Esophagus muscularis mucosa (tissue), 4 donors: Measurements from ENCODE around the gene AVP. TPM values are rescaled to one million over a fixed set of nuclear protein-coding genes. Genes with fewer than 3 reads are reported as not detected.

Experiments
- DNase-seq: peaks from one replicate; pipeline ENCODE4 v3.0.0-alpha.2; 2017; ENCODE audit errors: extremely low spot score
- H3K27ac ChIP-seq, 4 donors: fragments of 200-600 bp; sonication (generic); replicated peaks in 1 of 4; 1 replicate in 3 of 4; 2 replicates in 1 of 4; pipeline ENCODE4 v1.5.1; 2016 to 2019; ENCODE audit warnings: mild to moderate bottlenecking in 1 of 4
- H3K27me3 ChIP-seq, 4 donors: fragments of 200-600 bp; sonication (generic); one replicate each; pipeline versions ENCODE4 v1.5.1 to v1.6.0; 2016 to 2019
- H3K36me3 ChIP-seq, 4 donors: fragments of 200-600 bp; sonication (generic); one replicate each; pipeline ENCODE4 v1.5.1; 2016 to 2019
- H3K4me1 ChIP-seq, 4 donors: fragments of 200-600 bp; sonication (generic); one replicate each; pipeline ENCODE4 v1.5.1; 2016 to 2019
- H3K4me3 ChIP-seq, 4 donors: fragments of 200-600 bp; sonication (generic); 1 replicate in 2 of 4; 2 replicates in 2 of 4; pipeline ENCODE4 v1.5.1; 2016 to 2019; ENCODE audit warnings: mild to moderate bottlenecking in 4 of 4, moderate library complexity in 1 of 4
- H3K9me3 ChIP-seq, 4 donors: fragments of 200-600 bp; sonication (generic); 1 replicate in 3 of 4; 2 replicates in 1 of 4; pipeline ENCODE4 v1.5.1; 2016 to 2019
- CTCF ChIP-seq, 3 experiments: fragments of 200-600 bp in 2 of 3; fragments of 450-650 bp in 1 of 3; sonication (generic) in 2 of 3; IDR thresholded peaks; one replicate each; pipeline ENCODE4 v1.5.1; 2017 to 2019; ENCODE audit warnings: antibody characterized with exemption in 3 of 3, mild to moderate bottlenecking in 2 of 3, moderate library complexity in 1 of 3
- EP300 ChIP-seq: sonication (generic); formaldehyde crosslinking; IDR thresholded peaks from one replicate; pipeline ENCODE4 v1.6.1; 2017; ENCODE audit warnings: antibody characterized with exemption
- POLR2A ChIP-seq: fragments of 450-650 bp; IDR thresholded peaks from one replicate; pipeline ENCODE4 v1.6.1; 2017; ENCODE audit warnings: antibody characterized with exemption, moderate library complexity, mild to moderate bottlenecking, low read depth
- POLR2AphosphoS5 ChIP-seq, 2 donors: sonication (generic); formaldehyde crosslinking; IDR thresholded peaks; one replicate each; pipeline ENCODE4 v1.6.1; 2017; ENCODE audit warnings: antibody characterized with exemption in 2 of 2
- WGBS: methylation state at CpG from one replicate; pipeline ENCODE4 v1.1.5; 2018; 5-methylcytosine and 5-hydroxymethylcytosine counted together
- intact Hi-C: fragments of 100-400 bp; cut with DNase I; formaldehyde crosslinking; loops from one replicate; pipeline ENCODE4 v1.15.1; 2023
- total RNA-seq, 4 donors: library from RNA; depleted of rRNA; stranded (reverse); fragments of >200 nt; gene quantifications; one replicate each; pipeline versions ENCODE4 v1.1.0 to v1.2.1, GENCODE V29; 2016

The AVP gene
- total RNA-seq, 4 donors from 2014 or later: not detected

DNA sequence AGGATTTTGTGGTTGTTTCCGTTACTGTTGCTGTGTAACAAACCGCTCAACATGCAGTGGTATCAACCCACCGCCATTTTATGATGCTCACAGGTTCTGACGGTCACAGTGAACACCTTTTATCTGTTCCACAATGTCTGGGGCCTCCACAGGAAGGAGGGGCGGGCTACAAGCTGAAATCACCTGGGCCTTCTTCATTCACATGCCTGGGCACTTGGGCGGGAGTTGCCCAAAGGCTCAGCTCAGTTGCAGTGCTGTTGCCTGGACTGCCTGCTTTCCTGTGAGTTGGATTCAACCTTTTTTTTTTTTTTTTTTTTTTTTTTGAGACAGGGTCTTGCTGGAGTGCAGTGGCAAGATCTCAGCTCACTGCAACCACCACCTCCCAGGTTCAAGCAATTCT, 16.7 kb upstream of the AVP start:
- Histone ChIP-seq H3K4me1 (no peaks in the 10 kb centered on the region), H3K27me3 (peaks cover 0 to 26% (median 0%) of the 10 kb centered on the region in 4 donors), H3K36me3 (peaks cover 0 to 3% (median 1%) of the 10 kb centered on the region in 4 donors), H3K9me3 (no peaks in the 10 kb centered on the region), H3K27ac (no peak overlapping the region), H3K4me3 (no peak overlapping the region)
- 88% methylated on average over 6 of the region's 6 CpGs for WGBS
- intact Hi-C loops: no loop called here
- DNase-seq: no peak
- TF ChIP-seq CTCF (IDR thresholded peaks at IDR 0.05) (no peak), POLR2A (no peak), EP300 (no peak), POLR2AphosphoS5 (IDR thresholded peaks at IDR 0.05) (no peak)

DNA sequence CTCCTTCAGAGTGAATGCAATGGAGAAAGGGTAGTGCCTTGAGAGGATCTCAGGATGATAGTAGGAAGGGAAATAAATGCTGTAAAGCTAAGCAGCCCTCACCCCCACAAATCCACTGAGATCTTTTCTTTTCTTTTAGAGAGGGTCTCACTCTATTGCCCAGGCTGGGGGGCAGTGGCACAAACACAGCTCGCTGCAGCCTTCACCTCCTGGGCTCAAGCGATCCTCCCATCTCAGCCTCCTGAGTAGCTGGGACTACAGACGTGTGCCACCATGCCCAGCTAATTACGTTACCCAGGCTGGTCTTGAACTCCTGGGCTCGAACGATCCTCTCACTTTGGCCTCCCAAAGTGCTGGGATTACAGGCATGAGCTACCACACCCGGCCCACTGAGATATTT, 16.0 kb upstream of the AVP start:
- H3K4me3 ChIP-seq: no peak overlapping the region
- peaks cover 0 to 3% (median 0%) of the 10 kb centered on the region in 4 donors for H3K36me3 ChIP-seq
- no peaks in the 10 kb centered on the region for H3K4me1 ChIP-seq
- no peaks in the 10 kb centered on the region for H3K9me3 ChIP-seq
- 86% methylated on average over 7 of the region's 7 CpGs for WGBS
- TF ChIP-seq POLR2AphosphoS5 (IDR thresholded peaks at IDR 0.05) (no peak), CTCF (IDR thresholded peaks at IDR 0.05) (no peak), EP300 (no peak), POLR2A (no peak)
- peaks cover 0 to 32% (median 0%) of the 10 kb centered on the region in 4 donors for H3K27me3 ChIP-seq
- intact Hi-C loops: no loop called here
- no peak for DNase-seq
- no peak overlapping the region for H3K27ac ChIP-seq

DNA sequence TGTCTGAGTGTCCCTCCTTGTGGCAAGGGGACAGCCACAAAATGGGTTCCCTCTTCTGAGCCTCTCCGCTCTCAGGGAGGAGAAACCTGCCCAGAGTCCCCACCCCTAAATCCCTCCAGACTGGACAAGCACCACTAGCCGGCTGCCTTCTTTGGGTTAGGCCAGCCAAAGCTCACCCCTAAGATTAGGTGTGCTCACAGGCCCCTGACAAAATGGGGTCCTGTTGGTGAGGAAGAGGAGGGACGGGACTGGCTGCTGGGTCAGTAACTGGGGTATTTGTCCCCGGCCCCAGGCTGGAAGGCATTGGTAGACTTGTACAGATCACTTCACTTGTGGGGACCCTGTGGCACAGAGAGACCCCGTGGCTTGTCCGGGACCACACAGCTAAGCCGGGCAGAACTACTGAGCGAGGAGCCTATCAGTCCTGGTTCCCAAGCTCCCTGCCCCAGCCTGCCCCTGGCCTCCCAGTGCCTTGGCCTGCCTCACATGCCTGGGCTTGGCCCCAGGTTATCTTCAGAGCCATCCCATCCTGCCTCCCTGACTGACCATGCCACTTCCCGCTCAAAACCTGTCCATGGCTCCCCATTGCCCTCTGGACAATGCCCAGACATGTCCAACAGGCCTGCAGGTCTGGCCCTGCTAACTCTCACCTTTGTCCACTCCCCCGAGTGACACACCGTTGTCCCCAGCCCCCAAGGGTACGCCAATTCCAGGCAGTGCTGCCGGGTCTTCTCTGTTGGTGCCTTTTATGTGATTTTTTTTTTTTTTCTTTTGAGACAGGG, 10.5 kb upstream of the AVP start:
- 87% methylated on average over 13 of the region's 13 CpGs for WGBS

GRCh38 chr20:3093861-3094361, 9.4 kb upstream of the AVP start:
- Histone ChIP-seq H3K4me1 (peaks cover 0 to 13% (median 10%) of the 10 kb centered on the region in 4 donors), H3K27me3 (peaks cover 0 to 64% (median 11%) of the 10 kb centered on the region in 4 donors), H3K27ac (no peak overlapping the region), H3K4me3 (no peak overlapping the region), H3K36me3 (no peaks in the 10 kb centered on the region), H3K9me3 (no peaks in the 10 kb centered on the region)
- 57% methylated on average over 6 of the region's 10 CpGs for WGBS
- DNase-seq: no peak
- no peak for TF ChIP-seq CTCF (IDR thresholded peaks at IDR 0.05)
- TF ChIP-seq EP300: no peak
- TF ChIP-seq POLR2A: no peak
- no peak for TF ChIP-seq POLR2AphosphoS5 (IDR thresholded peaks at IDR 0.05)
- intact Hi-C loops: no loop called here

More for the DNA sequence above, 10.5 kb upstream of the AVP start:
- Histone ChIP-seq H3K27me3 (peaks cover 0 to 73% (median 11%) of the 10 kb centered on the region in 4 donors), H3K4me3 (no peak overlapping the region), H3K36me3 (no peaks in the 10 kb centered on the region), H3K27ac (no peak overlapping the region), H3K4me1 (peaks cover 0 to 13% (median 10%) of the 10 kb centered on the region in 4 donors), H3K9me3 (no peaks in the 10 kb centered on the region)
- no peak for TF ChIP-seq POLR2AphosphoS5 (IDR thresholded peaks at IDR 0.05)
- no peak for TF ChIP-seq EP300
- TF ChIP-seq POLR2A: no peak
- TF ChIP-seq CTCF (IDR thresholded peaks at IDR 0.05): no peak
- no peak for DNase-seq
- intact Hi-C loops: no loop called here
